OCI-LY7 (cell line): Measurements from ENCODE around the gene PPP1R9A. TPM values are rescaled to one million over a fixed set of nuclear protein-coding genes. Genes with fewer than 3 reads are reported as not detected.

Experiments used
- BruUV-seq: library from RNA; stranded (reverse); fragments of 400-500 nt; replicated peaks from 2 replicates; lab custom pipeline; 2021; lab: Mats Ljungman, UMichigan
- CTCF ChIA-PET: fragments of 300-600 bp; sonication (Branson Sonifier 250); formaldehyde crosslinking; loops from one replicate; lab custom pipeline; 2022; ENCODE audit warnings: antibody characterized with exemption; ENCODE audit not compliant: unreplicated experiment; lab: Charles Lee
- POLR2A ChIA-PET: fragments of 300-600 bp; sonication (Branson Sonifier 250); formaldehyde crosslinking; loops from one replicate; lab custom pipeline; 2022; ENCODE audit warnings: antibody characterized with exemption; lab: Charles Lee
- DNase-seq: peaks from one replicate; pipeline ENCODE4 v3.0.0-alpha.2; 2015; ENCODE audit warnings: low spot score
- H2AFZ ChIP-seq: fragments of 200-600 bp; sonication (generic), shearing (Covaris generic); 2 replicates; pipeline ENCODE4 v1.6.1; 2014; ENCODE audit warnings: mild to moderate bottlenecking, antibody characterized with exemption, low read length, moderate library complexity
- H3K27ac ChIP-seq: fragments of 200-600 bp; sonication (generic); 2 replicates; pipeline ENCODE4 v1.5.1; 2014; ENCODE audit warnings: mixed run types, low read depth, mild to moderate bottlenecking, moderate library complexity, low read length, inconsistent platforms; ENCODE audit not compliant: poor library complexity, severe bottlenecking
- H3K36me3 ChIP-seq: fragments of 200-600 bp; sonication (generic); 2 replicates; pipeline ENCODE4 v1.6.1; 2014; ENCODE audit warnings: mild to moderate bottlenecking, antibody characterized with exemption, low read length, moderate library complexity, mixed read lengths; ENCODE audit not compliant: insufficient read depth
- H3K4me1 ChIP-seq: fragments of 200-600 bp; sonication (generic); 2 replicates; pipeline ENCODE4 v1.5.1; 2014; ENCODE audit warnings: mild to moderate bottlenecking, low read length; ENCODE audit not compliant: insufficient read depth, poor library complexity, severe bottlenecking
- H3K4me2 ChIP-seq: fragments of 200-600 bp; sonication (generic); 2 replicates; pipeline ENCODE4 v1.6.1; 2014; ENCODE audit warnings: mild to moderate bottlenecking, low read length
- H3K4me3 ChIP-seq: fragments of 200-600 bp; sonication (generic); 2 replicates; pipeline ENCODE4 v1.5.1; 2014; ENCODE audit warnings: mild to moderate bottlenecking, low read depth, low read length; ENCODE audit not compliant: poor library complexity, severe bottlenecking
- H3K79me2 ChIP-seq: fragments of 200-600 bp; sonication (generic); 2 replicates; pipeline ENCODE4 v1.6.1; 2016; ENCODE audit warnings: low read depth, mild to moderate bottlenecking, low read length, moderate library complexity, mixed read lengths; ENCODE audit not compliant: insufficient read depth
- H3K9me2 ChIP-seq: fragments of 200-600 bp; sonication (generic); 2 replicates; pipeline ENCODE4 v1.6.1; 2016; ENCODE audit warnings: mild to moderate bottlenecking, low read length, mixed read lengths; ENCODE audit not compliant: insufficient read depth
- H3K9me3 ChIP-seq: fragments of 200-600 bp; sonication (generic); 2 replicates; pipeline ENCODE4 v1.6.1; 2014; ENCODE audit warnings: mild to moderate bottlenecking, mixed run types, low read length, mixed read lengths
- H4K20me1 ChIP-seq: fragments of 200-600 bp; sonication (generic); 2 replicates; pipeline ENCODE4 v1.6.1; 2014; ENCODE audit warnings: mild to moderate bottlenecking, antibody characterized with exemption, low read length, moderate library complexity, mixed read lengths; ENCODE audit not compliant: insufficient read depth
- CTCF ChIP-seq: fragments of 200-600 bp; sonication (generic); conservative IDR thresholded peaks from 2 replicates; pipeline ENCODE4 v1.5.1; 2014; ENCODE audit warnings: mild to moderate bottlenecking, antibody characterized with exemption, low read length, moderate library complexity, mixed read lengths
- EZH2phosphoT487 ChIP-seq: fragments of 200-600 bp; sonication (generic); IDR thresholded peaks from 2 replicates; pipeline ENCODE4 v1.6.1; 2018; ENCODE audit warnings: low read depth, borderline replicate concordance, mild to moderate bottlenecking, mixed run types, antibody characterized with exemption, low read length, moderate library complexity, mixed read lengths
- intact Hi-C: fragments of 100-400 bp; cut with micrococcal nuclease; formaldehyde crosslinking; loops from one replicate; pipeline ENCODE4 v1.10.0; 2022; ENCODE audit not compliant: unreplicated experiment
- total RNA-seq, 2 experiments: library from RNA; depleted of rRNA in 1 of 2; stranded (reverse); fragments of >200 nt in 1 of 2; shearing (Covaris generic) in 1 of 2; gene quantifications; 2 replicates each; pipeline ENCODE4 v1.2.3, GENCODE V29; 2014 to 2022

The PPP1R9A gene
- total RNA-seq, 2 experiments from 2014 or later: not detected

DNA sequence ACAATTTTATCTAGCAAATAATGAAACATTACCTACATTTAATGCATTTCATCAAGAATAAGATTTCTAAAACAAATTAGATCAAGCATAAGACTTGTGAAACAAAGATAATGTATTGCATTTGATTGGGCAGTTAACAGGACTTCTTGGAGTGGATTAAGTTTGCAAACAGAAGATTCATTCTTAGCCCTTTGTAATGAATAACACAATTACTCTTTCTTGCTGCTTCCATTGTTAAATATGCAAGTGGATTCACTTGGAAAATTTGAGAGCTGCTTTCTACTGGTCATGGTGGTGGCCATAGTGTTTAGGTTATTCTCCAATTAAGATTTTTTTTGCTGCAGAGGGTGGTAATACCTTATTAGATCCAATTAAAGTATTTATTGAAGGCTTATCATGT is 6.0 kb downstream of the PPP1R9A start:
- H3K79me2 ChIP-seq: no peaks in the 10 kb centered on the region
- ChIA-PET CTCF (no interaction called here), POLR2A (no interaction called here)
- TF ChIP-seq CTCF (no peak), EZH2phosphoT487 (no peak)
- no peak overlapping the region for H3K4me3 ChIP-seq
- intact Hi-C loops: no loop called here
- H3K9me3 ChIP-seq: no peaks in the 10 kb centered on the region
- H3K4me1 ChIP-seq: no peaks in the 10 kb centered on the region
- no peak overlapping the region for H3K4me2 ChIP-seq
- H2AFZ ChIP-seq: no peak overlapping the region
- DNase-seq: no peak
- no TSS peak for BruUV-seq
- no peaks in the 10 kb centered on the region for H3K9me2 ChIP-seq
- H4K20me1 ChIP-seq: no peaks in the 10 kb centered on the region
- no peak overlapping the region for H3K27ac ChIP-seq
- no peaks in the 10 kb centered on the region for H3K36me3 ChIP-seq

GRCh38 chr7:94921911-94922310 is 14.5 kb downstream of the PPP1R9A start:
- Histone ChIP-seq H4K20me1 (no peaks in the 10 kb centered on the region), H3K79me2 (no peaks in the 10 kb centered on the region), H3K36me3 (no peaks in the 10 kb centered on the region), H3K4me3 (no peak overlapping the region), H2AFZ (no peak overlapping the region), H3K4me1 (peaks cover 15% of the 10 kb centered on the region), H3K9me3 (no peaks in the 10 kb centered on the region), H3K4me2 (no peak overlapping the region), H3K27ac (no peak overlapping the region), H3K9me2 (peaks cover 3% of the 10 kb centered on the region; the same call in 1 of the 2 replicates)
- DNase-seq: no peak
- ChIA-PET POLR2A (no interaction called here), CTCF (no interaction called here)
- no peak for TF ChIP-seq EZH2phosphoT487
- TF ChIP-seq CTCF: no peak
- intact Hi-C loops: no loop called here
- BruUV-seq: no TSS peak

- no TSS peak for BruUV-seq
- no peak overlapping the region for H2AFZ ChIP-seq
- peaks cover 15% of the 10 kb centered on the region for H3K4me1 ChIP-seq
- no peaks in the 10 kb centered on the region for H3K9me3 ChIP-seq
- H3K79me2 ChIP-seq: no peaks in the 10 kb centered on the region
- ChIA-PET CTCF (no interaction called here), POLR2A (no interaction called here)
- H3K9me2 ChIP-seq: peaks cover 3% of the 10 kb centered on the region; the same call in 1 of the 2 replicates
- intact Hi-C loops: no loop called here
- no peak overlapping the region for H3K27ac ChIP-seq
- no peaks in the 10 kb centered on the region for H3K36me3 ChIP-seq
- no peak for DNase-seq
- no peaks in the 10 kb centered on the region for H4K20me1 ChIP-seq
- TF ChIP-seq CTCF: no peak
- no peak overlapping the region for H3K4me3 ChIP-seq
- no peak overlapping the region for H3K4me2 ChIP-seq
Observed at GRCh38 chr7:94922457-94922856, 15.1 kb downstream of the PPP1R9A start.
